Panc1 (cell line): ENCODE data around the gene TYW1B.
"Not testable (repeated sequence)": the region's sequence is repeated elsewhere in the genome, so short reads cannot be mapped to it uniquely, and the experiment has no call there.

Source experiments
- POLR2AphosphoS5 ChIP-seq: IDR thresholded peaks from 2 replicates; pipeline ENCODE4 v1.6.1; 2012; ENCODE audit warnings: mild to moderate bottlenecking, low read depth, low read length, moderate library complexity
- TCF7L2 ChIP-seq: IDR thresholded peaks from 2 replicates; pipeline ENCODE4 v1.6.1; 2011; ENCODE audit warnings: mild to moderate bottlenecking, low read depth, low read length, inconsistent platforms
- TF ChIP-seq, protein P1 (sequence below): fragments of 450-650 bp; IDR thresholded peaks from 2 replicates; pipeline ENCODE4 v1.5.1; 2017; ENCODE audit warnings: mild to moderate bottlenecking
- TF ChIP-seq, protein P2 (sequence below), 2 experiments: IDR thresholded peaks; 2 replicates each; pipeline ENCODE4 v1.6.1; 2011 to 2012; ENCODE audit warnings: low read depth in 2 of 2, control low read depth in 1 of 2, low read length in 1 of 2, mild to moderate bottlenecking in 1 of 2, moderate library complexity in 1 of 2; ENCODE audit not compliant: insufficient read depth in 1 of 2

- TF ChIP-seq, protein P1, sequence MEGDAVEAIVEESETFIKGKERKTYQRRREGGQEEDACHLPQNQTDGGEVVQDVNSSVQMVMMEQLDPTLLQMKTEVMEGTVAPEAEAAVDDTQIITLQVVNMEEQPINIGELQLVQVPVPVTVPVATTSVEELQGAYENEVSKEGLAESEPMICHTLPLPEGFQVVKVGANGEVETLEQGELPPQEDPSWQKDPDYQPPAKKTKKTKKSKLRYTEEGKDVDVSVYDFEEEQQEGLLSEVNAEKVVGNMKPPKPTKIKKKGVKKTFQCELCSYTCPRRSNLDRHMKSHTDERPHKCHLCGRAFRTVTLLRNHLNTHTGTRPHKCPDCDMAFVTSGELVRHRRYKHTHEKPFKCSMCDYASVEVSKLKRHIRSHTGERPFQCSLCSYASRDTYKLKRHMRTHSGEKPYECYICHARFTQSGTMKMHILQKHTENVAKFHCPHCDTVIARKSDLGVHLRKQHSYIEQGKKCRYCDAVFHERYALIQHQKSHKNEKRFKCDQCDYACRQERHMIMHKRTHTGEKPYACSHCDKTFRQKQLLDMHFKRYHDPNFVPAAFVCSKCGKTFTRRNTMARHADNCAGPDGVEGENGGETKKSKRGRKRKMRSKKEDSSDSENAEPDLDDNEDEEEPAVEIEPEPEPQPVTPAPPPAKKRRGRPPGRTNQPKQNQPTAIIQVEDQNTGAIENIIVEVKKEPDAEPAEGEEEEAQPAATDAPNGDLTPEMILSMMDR = not testable (repeated sequence)
- TF ChIP-seq POLR2AphosphoS5, TCF7L2: not testable (repeated sequence)
- TF ChIP-seq, protein P2, sequence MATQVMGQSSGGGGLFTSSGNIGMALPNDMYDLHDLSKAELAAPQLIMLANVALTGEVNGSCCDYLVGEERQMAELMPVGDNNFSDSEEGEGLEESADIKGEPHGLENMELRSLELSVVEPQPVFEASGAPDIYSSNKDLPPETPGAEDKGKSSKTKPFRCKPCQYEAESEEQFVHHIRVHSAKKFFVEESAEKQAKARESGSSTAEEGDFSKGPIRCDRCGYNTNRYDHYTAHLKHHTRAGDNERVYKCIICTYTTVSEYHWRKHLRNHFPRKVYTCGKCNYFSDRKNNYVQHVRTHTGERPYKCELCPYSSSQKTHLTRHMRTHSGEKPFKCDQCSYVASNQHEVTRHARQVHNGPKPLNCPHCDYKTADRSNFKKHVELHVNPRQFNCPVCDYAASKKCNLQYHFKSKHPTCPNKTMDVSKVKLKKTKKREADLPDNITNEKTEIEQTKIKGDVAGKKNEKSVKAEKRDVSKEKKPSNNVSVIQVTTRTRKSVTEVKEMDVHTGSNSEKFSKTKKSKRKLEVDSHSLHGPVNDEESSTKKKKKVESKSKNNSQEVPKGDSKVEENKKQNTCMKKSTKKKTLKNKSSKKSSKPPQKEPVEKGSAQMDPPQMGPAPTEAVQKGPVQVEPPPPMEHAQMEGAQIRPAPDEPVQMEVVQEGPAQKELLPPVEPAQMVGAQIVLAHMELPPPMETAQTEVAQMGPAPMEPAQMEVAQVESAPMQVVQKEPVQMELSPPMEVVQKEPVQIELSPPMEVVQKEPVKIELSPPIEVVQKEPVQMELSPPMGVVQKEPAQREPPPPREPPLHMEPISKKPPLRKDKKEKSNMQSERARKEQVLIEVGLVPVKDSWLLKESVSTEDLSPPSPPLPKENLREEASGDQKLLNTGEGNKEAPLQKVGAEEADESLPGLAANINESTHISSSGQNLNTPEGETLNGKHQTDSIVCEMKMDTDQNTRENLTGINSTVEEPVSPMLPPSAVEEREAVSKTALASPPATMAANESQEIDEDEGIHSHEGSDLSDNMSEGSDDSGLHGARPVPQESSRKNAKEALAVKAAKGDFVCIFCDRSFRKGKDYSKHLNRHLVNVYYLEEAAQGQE (IDR thresholded peaks at IDR 0.05; ENCODE audit: insufficient read depth in 1 of 2, low read depth in 2 of 2, low read length in 1 of 2) = not testable (repeated sequence)
These were observed 273.6 kb downstream of the TYW1B start for GRCh38 chr7:72554401-72554800.
